B cell (primary cell): Measurements from ENCODE around the gene CELSR3. TPM values are rescaled to one million over a fixed set of nuclear protein-coding genes. Genes with fewer than 3 reads are reported as not detected.
A peak's percentile ranks its signal among the peaks of the same experiment; 100 is the strongest.

Experiments used
- ATAC-seq: fragments of 200-7000 bp; cut with Tn5 transposase; one replicate; pipeline ENCODE4 v1.10.0; 2021; ENCODE audit warnings: low read depth, mild to moderate bottlenecking, moderate number of reproducible peaks, moderate library complexity
- CTCF ChIA-PET: fragments of 350-600 bp; sonication (Branson Sonifier 250); formaldehyde crosslinking; loops from one replicate; lab custom pipeline; 2021; ENCODE audit warnings: antibody characterized with exemption, inconsistent platforms; lab: Charles Lee
- POLR2A ChIA-PET: fragments of 350-600 bp; sonication (Branson Sonifier 250); formaldehyde crosslinking; loops from one replicate; lab custom pipeline; 2021; ENCODE audit warnings: antibody characterized with exemption; lab: Charles Lee
- DNase-seq: peaks from one replicate; pipeline ENCODE4 v3.0.0; 2013
- H2AFZ ChIP-seq: 2 replicates; pipeline ENCODE4 v1.6.1; 2012; ENCODE audit warnings: mild to moderate bottlenecking, low read depth, low read length; ENCODE audit not compliant: insufficient read depth, poor library complexity, severe bottlenecking
- H3K27ac ChIP-seq, 2 donors: 1 replicate in 1 of 2; 2 replicates in 1 of 2; pipeline ENCODE4 v1.5.1; 2012 to 2013; ENCODE audit warnings: low read length in 2 of 2, mild to moderate bottlenecking in 2 of 2, moderate library complexity in 1 of 2
- H3K27me3 ChIP-seq, 4 experiments: fragments of 200-600 bp in 1 of 4; sonication (generic) in 1 of 4; replicated peaks in 1 of 4; 1 replicate in 2 of 4; 2 replicates in 2 of 4; pipeline versions ENCODE4 v1.6.1 to v1.7.0; 2013 to 2016; ENCODE audit warnings: low read length in 3 of 4, mild to moderate bottlenecking in 2 of 4, mixed read lengths in 1 of 4, moderate library complexity in 1 of 4; ENCODE audit not compliant: insufficient read depth in 4 of 4, control insufficient read depth in 3 of 4; ENCODE audit errors: control extremely low read depth in 1 of 4
- H3K36me3 ChIP-seq, 2 experiments: replicated peaks in 1 of 2; 1 replicate in 1 of 2; 2 replicates in 1 of 2; pipeline versions ENCODE4 v1.6.1 to v1.7.1; 2013; ENCODE audit warnings: low read length in 1 of 2; ENCODE audit not compliant: insufficient read depth in 2 of 2, control insufficient read depth in 1 of 2; ENCODE audit errors: control extremely low read depth in 1 of 2, extremely low read depth in 1 of 2
- H3K4me1 ChIP-seq, 2 donors: fragments of 200-600 bp in 1 of 2; sonication (generic) in 1 of 2; 1 replicate in 1 of 2; 2 replicates in 1 of 2; pipeline versions ENCODE4 v1.5.1 to v1.6.1; 2013 to 2017; ENCODE audit warnings: low read length in 2 of 2; ENCODE audit not compliant: control insufficient read depth in 2 of 2, insufficient read depth in 2 of 2
- H3K4me2 ChIP-seq: replicated peaks from 2 replicates; pipeline ENCODE3; 2012; ENCODE audit warnings: mild to moderate bottlenecking, low read depth, low read length; ENCODE audit not compliant: poor library complexity, severe bottlenecking
- H3K4me3 ChIP-seq, 5 experiments: fragments of 200-600 bp in 1 of 5; sonication (generic) in 1 of 5; 1 replicate in 3 of 5; 2 replicates in 2 of 5; pipeline versions ENCODE4 v1.5.1 to v1.7.0; 2011 to 2016; ENCODE audit warnings: low read length in 4 of 5, mild to moderate bottlenecking in 4 of 5, low read depth in 2 of 5, control low read depth in 1 of 5, moderate library complexity in 1 of 5; ENCODE audit not compliant: insufficient read depth in 1 of 5; ENCODE audit errors: control extremely low read depth in 1 of 5, extremely low read depth in 1 of 5
- H3K79me2 ChIP-seq: fragments of 200-600 bp; sonication (generic); one replicate; pipeline ENCODE4 v1.6.0; 2016; ENCODE audit warnings: low read length; ENCODE audit not compliant: control insufficient read depth, insufficient read depth
- H3K9ac ChIP-seq: fragments of 200-600 bp; sonication (generic); 2 replicates; pipeline ENCODE4 v1.6.1; 2017; ENCODE audit warnings: mild to moderate bottlenecking, low read length, moderate library complexity
- H3K9me3 ChIP-seq, 3 donors: one replicate each; pipeline versions ENCODE4 v1.6.1 to v1.7.1; 2013; ENCODE audit warnings: low read length in 2 of 3; ENCODE audit not compliant: control insufficient read depth in 2 of 3, insufficient read depth in 1 of 3; ENCODE audit errors: control extremely low read depth in 1 of 3
- H4K20me1 ChIP-seq: 2 replicates; pipeline ENCODE4 v1.6.0; 2012; ENCODE audit warnings: mild to moderate bottlenecking, low read length; ENCODE audit not compliant: insufficient read depth, control insufficient read depth, poor library complexity, severe bottlenecking
- H3K27ac Mint-ChIP-seq: one replicate; pipeline ENCODE4 v1.8.0; 2021; ENCODE audit warnings: mixed read lengths
- H3K27me3 Mint-ChIP-seq: one replicate; pipeline ENCODE4 v1.8.0; 2021; ENCODE audit warnings: mixed read lengths
- H3K4me1 Mint-ChIP-seq: one replicate; pipeline ENCODE4 v1.8.0; 2021; ENCODE audit warnings: mixed read lengths
- H3K4me3 Mint-ChIP-seq: one replicate; pipeline ENCODE4 v1.8.0; 2021; ENCODE audit warnings: mixed read lengths
- H3K9me3 Mint-ChIP-seq: one replicate; pipeline ENCODE4 v1.8.0; 2022; ENCODE audit warnings: mixed read lengths; ENCODE audit not compliant: insufficient read depth
- EZH2 ChIP-seq: IDR thresholded peaks from 2 replicates; pipeline ENCODE4 v1.6.1; 2012; ENCODE audit warnings: borderline replicate concordance, low read depth, mild to moderate bottlenecking, moderate library complexity, low read length; ENCODE audit not compliant: insufficient read depth, poor library complexity, severe bottlenecking
- WGBS: methylation state at CpG from one replicate; pipeline ENCODE4 v1.1.5; 2013; ENCODE audit warnings: missing lambda C conversion rate; ENCODE audit not compliant: insufficient coverage; 5-methylcytosine and 5-hydroxymethylcytosine counted together
- intact Hi-C: fragments of 100-400 bp; cut with micrococcal nuclease; formaldehyde crosslinking; loops from one replicate; pipeline ENCODE4 v1.10.0; 2022
- polyA plus RNA-seq: library from polyadenylated mRNA; depleted of rRNA; stranded (reverse); fragments of >200 nt; gene quantifications from 2 replicates; pipeline ENCODE4 v1.2.3, GENCODE V29; 2012
- total RNA-seq, 2 donors: library from RNA; stranded (reverse); fragments of 120-200 nt in 1 of 2; gene quantifications; 1 replicate in 1 of 2; 2 replicates in 1 of 2; pipeline versions ENCODE4 v1.2.3 to v1.2.4, GENCODE V29; 2013 to 2022
- TF ChIP-seq, protein P1 (sequence below): fragments of 200-600 bp; IDR thresholded peaks from one replicate; pipeline ENCODE4 v1.8.0; 2022; ENCODE audit warnings: antibody characterized with exemption, mild to moderate bottlenecking

The CELSR3 gene
- total and polyA plus RNA-seq, 2 donors (not counting 1 experiment from before 2014, with no cell fraction given), result 2.4 to 2.5 TPM

- no peaks in the 10 kb centered on the region for H3K27me3 ChIP-seq
- Mint-ChIP-seq H3K27me3 (no peaks in the 10 kb centered on the region), H3K4me3 (peak overlapping the region; percentile 39), H3K4me1 (peaks cover 13% of the 10 kb centered on the region), H3K27ac (no peak overlapping the region), H3K9me3 (no peaks in the 10 kb centered on the region)
- H3K36me3 ChIP-seq, result no peaks in the 10 kb centered on the region
- H3K4me1 ChIP-seq, result peaks cover 11 to 17% of the 10 kb centered on the region in 2 donors
- no peaks in the 10 kb centered on the region for H4K20me1 ChIP-seq
- no peak overlapping the region for H3K4me3 ChIP-seq
- WGBS, result 98% methylated on average over 15 of the region's 15 CpGs
- H3K4me2 ChIP-seq, result no peak overlapping the region
- H2AFZ ChIP-seq, result no peak overlapping the region
- no peak for TF ChIP-seq EZH2
- TF ChIP-seq, protein P1, sequence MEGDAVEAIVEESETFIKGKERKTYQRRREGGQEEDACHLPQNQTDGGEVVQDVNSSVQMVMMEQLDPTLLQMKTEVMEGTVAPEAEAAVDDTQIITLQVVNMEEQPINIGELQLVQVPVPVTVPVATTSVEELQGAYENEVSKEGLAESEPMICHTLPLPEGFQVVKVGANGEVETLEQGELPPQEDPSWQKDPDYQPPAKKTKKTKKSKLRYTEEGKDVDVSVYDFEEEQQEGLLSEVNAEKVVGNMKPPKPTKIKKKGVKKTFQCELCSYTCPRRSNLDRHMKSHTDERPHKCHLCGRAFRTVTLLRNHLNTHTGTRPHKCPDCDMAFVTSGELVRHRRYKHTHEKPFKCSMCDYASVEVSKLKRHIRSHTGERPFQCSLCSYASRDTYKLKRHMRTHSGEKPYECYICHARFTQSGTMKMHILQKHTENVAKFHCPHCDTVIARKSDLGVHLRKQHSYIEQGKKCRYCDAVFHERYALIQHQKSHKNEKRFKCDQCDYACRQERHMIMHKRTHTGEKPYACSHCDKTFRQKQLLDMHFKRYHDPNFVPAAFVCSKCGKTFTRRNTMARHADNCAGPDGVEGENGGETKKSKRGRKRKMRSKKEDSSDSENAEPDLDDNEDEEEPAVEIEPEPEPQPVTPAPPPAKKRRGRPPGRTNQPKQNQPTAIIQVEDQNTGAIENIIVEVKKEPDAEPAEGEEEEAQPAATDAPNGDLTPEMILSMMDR, result no peak
- H3K27ac ChIP-seq, result no peak overlapping the region
- H3K79me2 ChIP-seq, result no peaks in the 10 kb centered on the region
- POLR2A ChIA-PET, result no interaction called here
- intact Hi-C loops, result no loop called here
- H3K9me3 ChIP-seq, result no peaks in the 10 kb centered on the region
- CTCF ChIA-PET, result interaction anchor here (0.9 to 1.2 kb wide), 2 partner anchors 78 to 105 kb away, joined by 3 to 4 read pairs; no protein-coding TSS in a partner anchor
- no peak overlapping the region for H3K9ac ChIP-seq
- DNase-seq (no peak), ATAC-seq (no peak)
Measured at GRCh38 chr3:48633256-48633655, 29.4 kb downstream of the CELSR3 start.

- Histone ChIP-seq H2AFZ (no peak overlapping the region), H3K36me3 (no peaks in the 10 kb centered on the region), H3K79me2 (no peaks in the 10 kb centered on the region), H3K4me3 (no peak overlapping the region), H3K4me2 (no peak overlapping the region), H3K9me3 (no peaks in the 10 kb centered on the region), H3K9ac (no peak overlapping the region), H3K4me1 (peaks cover 11 to 17% of the 10 kb centered on the region in 2 donors), H4K20me1 (no peaks in the 10 kb centered on the region), H3K27me3 (no peaks in the 10 kb centered on the region), H3K27ac (no peak overlapping the region)
- Mint-ChIP-seq H3K4me3 (no peak overlapping the region), H3K9me3 (no peaks in the 10 kb centered on the region), H3K4me1 (peaks cover 13% of the 10 kb centered on the region), H3K27me3 (no peaks in the 10 kb centered on the region), H3K27ac (no peak overlapping the region)
- CTCF ChIA-PET, result no interaction called here
- no peak for ATAC-seq
- no peak for DNase-seq
- intact Hi-C loops, result no loop called here
- POLR2A ChIA-PET, result no interaction called here
- no peak for TF ChIP-seq EZH2
- TF ChIP-seq, protein P1, result no peak
- WGBS, result 94% methylated on average over 18 of the region's 22 CpGs
Measured at GRCh38 chr3:48631516-48632448, 30.9 kb downstream of the CELSR3 start.
